Lower leg skin (tissue), 3 donors: ENCODE data around the gene OR52D1.

Experiments used
- CTCF ChIP-seq, 3 donors: fragments of 450-650 bp; IDR thresholded peaks; one replicate each; pipeline ENCODE4 v1.5.1; 2016; ENCODE audit warnings: antibody characterized with exemption in 3 of 3, mild to moderate bottlenecking in 3 of 3, moderate library complexity in 2 of 3
- POLR2A ChIP-seq, 2 donors: fragments of 450-650 bp; IDR thresholded peaks; one replicate each; pipeline ENCODE4 v1.6.1; 2016 to 2017; ENCODE audit warnings: antibody characterized with exemption in 2 of 2, mild to moderate bottlenecking in 1 of 2, moderate library complexity in 1 of 2

- TF ChIP-seq CTCF (IDR thresholded peaks at IDR 0.05) = no peak
- TF ChIP-seq POLR2A (IDR thresholded peaks at IDR 0.05) = no peak
Measured at GRCh38 chr11:5505363-5506048, 17.0 kb downstream of the OR52D1 start.
